HEK293 (cell line): ENCODE data around the gene CLEC16A.

Experiments used
- CTCF ChIA-PET: fragments of 350-600 bp; formaldehyde crosslinking; extraction: SDS; loops from one replicate; lab custom pipeline; 2021; ENCODE audit warnings: antibody characterized with exemption; lab: Yijun Ruan, JAX
- POLR2A ChIA-PET: fragments of 300-600 bp; formaldehyde crosslinking; extraction: SDS; loops from one replicate; lab custom pipeline; 2020; ENCODE audit warnings: antibody characterized with exemption, inconsistent platforms; lab: Yijun Ruan, JAX
- H3K27ac ChIP-seq: fragments of 200-500 bp; sonication (Bioruptor generic); 2 replicates; pipeline ENCODE4 v1.5.1; 2014; ENCODE audit warnings: low read depth, low read length, control low read depth, inconsistent platforms; ENCODE audit errors: extremely low read depth
- H3K36me3 ChIP-seq, 2 experiments: fragments of 200-500 bp in 1 of 2; sonication (Bioruptor generic) in 1 of 2; 1 replicate in 1 of 2; 2 replicates in 1 of 2; pipeline ENCODE4 v1.5.1; 2014 to 2017; ENCODE audit warnings: inconsistent platforms in 2 of 2, low read length in 2 of 2; ENCODE audit not compliant: control insufficient read depth in 2 of 2, insufficient read depth in 1 of 2
- H3K4me1 ChIP-seq: fragments of 200-500 bp; sonication (Bioruptor generic); 2 replicates; pipeline ENCODE4 v1.5.1; 2014; ENCODE audit warnings: mild to moderate bottlenecking, low read length, inconsistent platforms; ENCODE audit not compliant: control insufficient read depth, insufficient read depth
- H3K4me3 ChIP-seq: 2 replicates; pipeline ENCODE4 v1.5.1; 2011; ENCODE audit warnings: low read depth, mild to moderate bottlenecking, control low read depth, low read length, moderate library complexity
- H3K9me3 ChIP-seq: fragments of 200-500 bp; sonication (Bioruptor generic); 2 replicates; pipeline ENCODE4 v1.5.1; 2014; ENCODE audit warnings: low read depth, low read length, inconsistent platforms; ENCODE audit not compliant: control insufficient read depth, insufficient read depth
- KLF9 ChIP-seq: fragments of 450-650 bp; formaldehyde crosslinking; IDR thresholded peaks from 2 replicates; pipeline ENCODE4 v1.5.1; 2016; ENCODE audit warnings: missing biosample characterization, missing genetic modification characterization, low read depth
- PRDM10 ChIP-seq: fragments of 450-650 bp; formaldehyde crosslinking; IDR thresholded peaks from 2 replicates; pipeline ENCODE4 v1.5.1; 2016; ENCODE audit warnings: missing biosample characterization, missing genetic modification characterization
- TCF7L2 ChIP-seq: IDR thresholded peaks from 2 replicates; pipeline ENCODE4 v1.6.1; 2011; ENCODE audit warnings: low read depth, mild to moderate bottlenecking, inconsistent platforms, low read length, moderate library complexity, borderline replicate concordance
- ZBTB20 ChIP-seq: fragments of 450-650 bp; formaldehyde crosslinking; IDR thresholded peaks from 2 replicates; pipeline ENCODE4 v1.5.1; 2016; ENCODE audit warnings: missing biosample characterization, missing genetic modification characterization
- ZBTB21 ChIP-seq: fragments of 450-650 bp; formaldehyde crosslinking; IDR thresholded peaks from 2 replicates; pipeline ENCODE4 v1.5.1; 2017; ENCODE audit warnings: missing biosample characterization, missing genetic modification characterization
- ZNF184 ChIP-seq: fragments of 450-650 bp; IDR thresholded peaks from 2 replicates; pipeline ENCODE4 v1.5.1; 2018; ENCODE audit warnings: missing biosample characterization, mild to moderate bottlenecking, missing genetic modification characterization
- ZNF2 ChIP-seq: fragments of 450-650 bp; formaldehyde crosslinking; IDR thresholded peaks from 2 replicates; pipeline ENCODE4 v1.5.1; 2016; ENCODE audit warnings: missing biosample characterization, missing genetic modification characterization
- ZNF274 ChIP-seq, 2 experiments: fragments of 200-500 bp in 1 of 2; fragments of 450-650 bp in 1 of 2; sonication (Bioruptor generic) in 1 of 2; formaldehyde crosslinking in 1 of 2; IDR thresholded peaks; 2 replicates each; pipeline versions ENCODE4 v1.5.1 to v1.6.1; 2014 to 2016; ENCODE audit warnings: borderline replicate concordance in 1 of 2, inconsistent platforms in 1 of 2, low read length in 1 of 2, missing biosample characterization in 1 of 2, missing genetic modification characterization in 1 of 2
- ZNF324 ChIP-seq: fragments of 450-650 bp; formaldehyde crosslinking; IDR thresholded peaks from 2 replicates; pipeline ENCODE4 v1.5.1; 2016; ENCODE audit warnings: missing biosample characterization, missing genetic modification characterization
- ZNF341 ChIP-seq: fragments of 450-650 bp; formaldehyde crosslinking; IDR thresholded peaks from 2 replicates; pipeline ENCODE4; 2016; ENCODE audit warnings: low read depth, missing biosample characterization, missing genetic modification characterization
- ZNF366 ChIP-seq: fragments of 450-650 bp; formaldehyde crosslinking; conservative IDR thresholded peaks from 2 replicates; pipeline ENCODE4 v1.5.1; 2016; ENCODE audit warnings: missing biosample characterization, missing genetic modification characterization
- ZNF501 ChIP-seq: fragments of 450-650 bp; formaldehyde crosslinking; IDR thresholded peaks from 2 replicates; pipeline ENCODE4 v1.5.1; 2016; ENCODE audit warnings: missing biosample characterization, missing genetic modification characterization
- ZNF510 ChIP-seq: fragments of 450-650 bp; formaldehyde crosslinking; IDR thresholded peaks from 2 replicates; pipeline ENCODE4 v1.5.1; 2018; ENCODE audit warnings: mild to moderate bottlenecking, missing genetic modification characterization, missing biosample characterization; ENCODE audit not compliant: insufficient replicate concordance
- ZNF571 ChIP-seq: fragments of 450-650 bp; formaldehyde crosslinking; IDR thresholded peaks from 2 replicates; pipeline ENCODE4 v1.5.0; 2017; ENCODE audit warnings: missing biosample characterization, missing genetic modification characterization
- ZNF580 ChIP-seq: fragments of 450-650 bp; formaldehyde crosslinking; IDR thresholded peaks from 2 replicates; pipeline ENCODE4 v1.5.1; 2016; ENCODE audit warnings: missing biosample characterization, missing genetic modification characterization
- TF ChIP-seq, protein P1 (sequence below): fragments of 450-650 bp; formaldehyde crosslinking; IDR thresholded peaks from 2 replicates; pipeline ENCODE4; 2016; ENCODE audit warnings: missing biosample characterization, missing genetic modification characterization
- TF ChIP-seq, protein P2 (sequence below): fragments of 450-650 bp; formaldehyde crosslinking; IDR thresholded peaks from 2 replicates; pipeline ENCODE4 v1.5.1; 2016; ENCODE audit warnings: missing biosample characterization, missing genetic modification characterization, low read depth

CLEC16A gene

DNA sequence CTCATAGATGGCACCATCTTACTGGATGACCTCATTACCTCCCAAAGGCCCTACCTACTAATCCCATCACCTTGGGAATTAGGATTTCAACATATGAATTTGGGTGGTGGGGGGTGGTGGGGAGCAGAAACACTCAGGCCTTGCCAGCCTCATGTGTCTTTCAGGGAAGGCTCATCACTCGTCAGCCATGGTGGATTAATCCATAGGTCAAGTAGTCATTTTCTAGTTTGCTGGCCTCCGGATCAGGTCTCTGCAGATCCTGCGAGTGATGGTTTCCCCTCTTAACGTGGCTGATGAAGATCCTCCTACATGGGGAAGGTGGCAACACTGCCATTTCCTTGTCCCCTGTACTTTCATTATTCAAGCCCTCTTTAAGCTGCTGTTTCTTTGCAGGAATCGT lies 101.1 kb downstream of the CLEC16A start:
- peaks cover 3 to 48% of the 10 kb centered on the region in 2 experiments; a peak in 2 of 3 replicates for H3K36me3 ChIP-seq

DNA sequence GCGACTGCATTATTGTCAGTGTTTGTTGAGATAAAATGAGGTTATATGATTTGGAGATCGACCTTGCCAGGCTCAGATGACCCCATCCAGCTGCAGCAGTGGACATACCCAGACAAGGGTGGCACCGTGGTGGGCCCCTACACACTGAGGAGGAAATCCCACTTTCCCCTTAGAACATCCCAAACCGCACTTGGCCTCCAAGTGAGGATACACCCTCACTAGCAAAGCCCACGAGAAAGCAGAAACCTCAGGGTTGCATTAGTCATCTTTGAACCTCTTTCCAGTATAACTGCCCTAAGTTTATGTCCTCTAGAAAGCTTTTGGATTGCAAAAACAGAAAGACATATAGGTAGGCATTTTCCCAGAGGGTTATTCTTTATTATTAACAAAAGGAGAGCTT lies 101.5 kb downstream of the CLEC16A start:
- TF ChIP-seq ZNF2 (tag by site-specific recombination) = no peak
- TF ChIP-seq ZBTB20 = no peak
- TF ChIP-seq ZNF324 = no peak
- no peak for TF ChIP-seq ZNF580 (tag by site-specific recombination)
- no peak for TF ChIP-seq ZNF341 (tag by site-specific recombination)
- TF ChIP-seq KLF9 = no peak
- TF ChIP-seq, protein P1, sequence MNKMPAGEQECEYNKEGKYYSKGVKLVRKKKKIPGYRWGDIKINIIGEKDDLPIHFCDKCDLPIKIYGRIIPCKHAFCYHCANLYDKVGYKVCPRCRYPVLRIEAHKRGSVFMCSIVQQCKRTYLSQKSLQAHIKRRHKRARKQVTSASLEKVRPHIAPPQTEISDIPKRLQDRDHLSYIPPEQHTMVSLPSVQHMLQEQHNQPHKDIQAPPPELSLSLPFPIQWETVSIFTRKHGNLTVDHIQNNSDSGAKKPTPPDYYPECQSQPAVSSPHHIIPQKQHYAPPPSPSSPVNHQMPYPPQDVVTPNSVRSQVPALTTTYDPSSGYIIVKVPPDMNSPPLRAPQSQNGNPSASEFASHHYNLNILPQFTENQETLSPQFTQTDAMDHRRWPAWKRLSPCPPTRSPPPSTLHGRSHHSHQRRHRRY (tag by site-specific recombination) = no peak
- TF ChIP-seq ZBTB21 (tag by site-specific recombination) = no peak
- no peak for TF ChIP-seq ZNF510
- TF ChIP-seq ZNF274 (IDR thresholded peaks at IDR 0.05; ENCODE audit: low read length) = no peak
- no peak for TF ChIP-seq ZNF274 (tag by site-specific recombination; IDR thresholded peaks at IDR 0.05; ENCODE audit: borderline replicate concordance)
- no peak for TF ChIP-seq ZNF501
- no peak for TF ChIP-seq TCF7L2
- TF ChIP-seq ZNF184 = no peak
- peaks cover 9% of the 10 kb centered on the region for H3K4me1 ChIP-seq
- CTCF ChIA-PET = interaction anchor here (0.6 to 0.9 kb wide), 2 partner anchors 92 to 263 kb away, joined by 3 read pairs; no protein-coding TSS in a partner anchor
- no peak overlapping the region for H3K4me3 ChIP-seq
- POLR2A ChIA-PET = no interaction called here
- peaks cover 3 to 49% of the 10 kb centered on the region in 2 experiments; a peak in 2 of 3 replicates for H3K36me3 ChIP-seq
- no peak overlapping the region for H3K27ac ChIP-seq
- no peaks in the 10 kb centered on the region for H3K9me3 ChIP-seq

More for the DNA sequence above, 101.1 kb downstream of the CLEC16A start:
- POLR2A ChIA-PET = no interaction called here
- peaks cover 9% of the 10 kb centered on the region for H3K4me1 ChIP-seq
- no peak overlapping the region for H3K4me3 ChIP-seq
- TF ChIP-seq ZNF366 (tag by site-specific recombination) (no peak), PRDM10 (tag by site-specific recombination) (peak; percentile 65), ZNF571 (tag by site-specific recombination) (no peak)
- TF ChIP-seq, protein P2, sequence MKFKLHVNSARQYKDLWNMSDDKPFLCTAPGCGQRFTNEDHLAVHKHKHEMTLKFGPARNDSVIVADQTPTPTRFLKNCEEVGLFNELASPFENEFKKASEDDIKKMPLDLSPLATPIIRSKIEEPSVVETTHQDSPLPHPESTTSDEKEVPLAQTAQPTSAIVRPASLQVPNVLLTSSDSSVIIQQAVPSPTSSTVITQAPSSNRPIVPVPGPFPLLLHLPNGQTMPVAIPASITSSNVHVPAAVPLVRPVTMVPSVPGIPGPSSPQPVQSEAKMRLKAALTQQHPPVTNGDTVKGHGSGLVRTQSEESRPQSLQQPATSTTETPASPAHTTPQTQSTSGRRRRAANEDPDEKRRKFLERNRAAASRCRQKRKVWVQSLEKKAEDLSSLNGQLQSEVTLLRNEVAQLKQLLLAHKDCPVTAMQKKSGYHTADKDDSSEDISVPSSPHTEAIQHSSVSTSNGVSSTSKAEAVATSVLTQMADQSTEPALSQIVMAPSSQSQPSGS (tag by site-specific recombination) = peak; percentile 13; the same call in 1 of the 2 replicates
- no peaks in the 10 kb centered on the region for H3K9me3 ChIP-seq
- CTCF ChIA-PET = interaction anchor here (0.6 to 0.9 kb wide), 3 partner anchors 91 to 935 kb away, joined by 3 read pairs; no protein-coding TSS in a partner anchor
- no peak overlapping the region for H3K27ac ChIP-seq
